ENCODE results near the gene JAZF1. TPM values are rescaled to one million over a fixed set of nuclear protein-coding genes. Genes with fewer than 3 reads are reported as not detected.

JAZF1 gene
- total and polyA plus RNA-seq, 4 donors, result 5.2 to 16.5 (median 10.7) TPM

DNA sequence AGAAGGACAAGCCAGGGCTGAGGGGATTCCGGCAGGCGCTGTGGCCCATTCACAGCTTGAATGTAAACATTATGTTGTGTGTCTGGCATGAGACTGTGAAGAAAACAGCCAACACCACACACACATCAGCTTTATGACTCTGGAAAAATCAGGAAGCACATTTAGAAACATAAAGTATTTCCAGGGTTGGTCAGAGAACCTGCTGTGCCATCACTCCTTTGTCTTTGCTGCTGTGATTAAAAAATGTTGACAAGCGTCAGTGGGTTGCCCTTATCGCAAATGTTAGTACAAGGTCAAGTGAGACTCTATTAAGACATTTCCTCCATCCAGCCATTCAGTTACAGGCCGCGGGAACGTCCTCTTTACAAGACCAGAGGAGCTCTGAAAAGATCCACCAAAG is 345.2 kb downstream of the JAZF1 start:
- TF ChIP-seq, protein P1, sequence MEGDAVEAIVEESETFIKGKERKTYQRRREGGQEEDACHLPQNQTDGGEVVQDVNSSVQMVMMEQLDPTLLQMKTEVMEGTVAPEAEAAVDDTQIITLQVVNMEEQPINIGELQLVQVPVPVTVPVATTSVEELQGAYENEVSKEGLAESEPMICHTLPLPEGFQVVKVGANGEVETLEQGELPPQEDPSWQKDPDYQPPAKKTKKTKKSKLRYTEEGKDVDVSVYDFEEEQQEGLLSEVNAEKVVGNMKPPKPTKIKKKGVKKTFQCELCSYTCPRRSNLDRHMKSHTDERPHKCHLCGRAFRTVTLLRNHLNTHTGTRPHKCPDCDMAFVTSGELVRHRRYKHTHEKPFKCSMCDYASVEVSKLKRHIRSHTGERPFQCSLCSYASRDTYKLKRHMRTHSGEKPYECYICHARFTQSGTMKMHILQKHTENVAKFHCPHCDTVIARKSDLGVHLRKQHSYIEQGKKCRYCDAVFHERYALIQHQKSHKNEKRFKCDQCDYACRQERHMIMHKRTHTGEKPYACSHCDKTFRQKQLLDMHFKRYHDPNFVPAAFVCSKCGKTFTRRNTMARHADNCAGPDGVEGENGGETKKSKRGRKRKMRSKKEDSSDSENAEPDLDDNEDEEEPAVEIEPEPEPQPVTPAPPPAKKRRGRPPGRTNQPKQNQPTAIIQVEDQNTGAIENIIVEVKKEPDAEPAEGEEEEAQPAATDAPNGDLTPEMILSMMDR (IDR thresholded peaks at IDR 0.05; ENCODE audit: control extremely low read depth, extremely low read depth), result no peak
- Histone ChIP-seq H3K9ac (ENCODE audit: insufficient read depth in 1 of 2, low read length in 2 of 2) (no peak overlapping the region), H3K27me3 (ENCODE audit: control insufficient read depth in 3 of 3, insufficient read depth in 3 of 3, low read length in 2 of 3) (no peaks in the 10 kb centered on the region), H3K36me3 (ENCODE audit: control insufficient read depth in 4 of 4, insufficient read depth in 4 of 4, low read length in 4 of 4) (peaks cover 0 to 11% (median 4%) of the 10 kb centered on the region in 4 donors), H3K9me3 (ENCODE audit: control insufficient read depth in 4 of 4, insufficient read depth in 3 of 4, low read length in 3 of 4) (no peaks in the 10 kb centered on the region), H3K27ac (ENCODE audit: low read depth in 1 of 2, low read length in 1 of 2) (peak overlapping the region in 1 of 2 donors; percentile 83), H3K4me3 (no peak overlapping the region), H3K4me1 (ENCODE audit: control insufficient read depth in 5 of 5, insufficient read depth in 5 of 5, low read length in 5 of 5) (peaks cover 0 to 15% (median 1%) of the 10 kb centered on the region in 5 donors)
- WGBS, 2 donors, result 56 to 69% methylated on average over 7 of the region's 7 CpGs
- DNase-seq (peak; percentile 47 to 72 (median 66)), ATAC-seq (ENCODE audit: insufficient read depth, low FRiP score) (no peak)

DNA sequence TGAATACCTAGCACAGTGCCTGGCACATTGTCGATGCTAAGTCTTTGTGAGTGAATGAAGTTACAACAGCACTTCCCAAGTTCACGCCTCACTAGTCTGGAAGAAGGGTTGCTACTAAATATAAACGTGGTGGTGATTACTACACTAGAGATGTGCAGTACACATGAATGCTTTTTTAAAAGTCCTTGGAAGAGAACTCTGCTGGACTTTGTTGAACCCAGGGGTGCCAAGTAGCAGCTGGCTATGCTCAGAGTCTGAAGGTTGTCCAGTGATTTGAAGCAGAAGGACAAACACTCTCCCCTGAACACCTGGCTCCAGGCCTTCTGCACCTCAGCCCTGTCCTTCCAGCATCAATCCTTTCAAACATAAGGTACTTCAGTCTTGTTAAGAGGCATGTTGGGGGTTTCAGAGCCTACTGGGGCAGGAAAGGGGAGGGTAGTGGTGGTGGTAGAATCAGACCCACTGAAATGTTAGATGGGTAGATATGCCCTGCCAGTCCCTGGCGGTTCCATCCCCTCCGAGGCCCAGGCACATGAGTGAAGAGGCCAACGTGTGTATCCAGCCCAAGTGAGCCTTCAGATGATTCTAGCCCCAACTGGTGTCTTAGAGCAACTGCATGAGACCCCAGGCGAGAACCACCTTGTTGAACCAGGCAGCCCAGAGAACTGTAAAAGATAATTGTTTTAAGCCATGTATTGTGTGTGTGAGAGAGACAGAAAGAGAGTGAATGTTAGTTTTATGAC is 346.2 kb downstream of the JAZF1 start:
- DNase-seq (no peak), ATAC-seq (ENCODE audit: insufficient read depth, low FRiP score) (no peak)

DNA sequence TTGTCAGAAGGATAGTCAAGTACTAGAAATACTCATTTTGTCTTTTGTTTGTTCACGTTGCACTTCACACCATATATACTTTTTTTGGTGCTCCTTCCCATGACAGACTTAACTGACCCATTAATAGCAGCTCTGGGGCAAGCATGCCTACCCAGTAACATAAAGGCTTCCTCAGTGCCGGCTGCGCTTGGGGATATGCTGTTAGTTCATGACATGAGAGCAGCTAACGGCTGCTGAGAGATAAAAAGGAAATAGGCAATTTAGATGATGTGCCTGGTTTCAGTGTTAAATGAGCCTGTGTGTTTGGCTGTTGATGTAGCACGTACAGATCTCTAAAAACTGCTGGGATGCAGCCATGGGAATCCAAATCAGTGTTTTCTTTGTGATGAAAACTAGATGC is 354.2 kb downstream of the JAZF1 start:
- WGBS, 2 donors, result 87 to 88% methylated on average over 5 of the region's 5 CpGs
- TF ChIP-seq, protein P1 (IDR thresholded peaks at IDR 0.05; ENCODE audit: control extremely low read depth, extremely low read depth), result no peak
- H3K4me3 ChIP-seq, result no peak overlapping the region

More for the DNA sequence above, 346.2 kb downstream of the JAZF1 start:
- no peak overlapping the region for H3K9ac ChIP-seq (ENCODE audit: insufficient read depth in 1 of 2, low read length in 2 of 2)
- H3K9me3 ChIP-seq (ENCODE audit: control insufficient read depth in 4 of 4, insufficient read depth in 3 of 4, low read length in 3 of 4), result no peaks in the 10 kb centered on the region
- H3K27ac ChIP-seq (ENCODE audit: low read depth in 1 of 2, low read length in 1 of 2), result peak overlapping the region in 1 of 2 donors; percentile 83
- H3K36me3 ChIP-seq (ENCODE audit: control insufficient read depth in 4 of 4, insufficient read depth in 4 of 4, low read length in 4 of 4), result peaks cover 0 to 11% (median 4%) of the 10 kb centered on the region in 4 donors
- peaks cover 0 to 15% (median 1%) of the 10 kb centered on the region in 5 donors for H3K4me1 ChIP-seq (ENCODE audit: control insufficient read depth in 5 of 5, insufficient read depth in 5 of 5, low read length in 5 of 5)
- no peak overlapping the region for H3K4me3 ChIP-seq
- H3K27me3 ChIP-seq (ENCODE audit: control insufficient read depth in 3 of 3, insufficient read depth in 3 of 3, low read length in 2 of 3), result no peaks in the 10 kb centered on the region
- TF ChIP-seq, protein P1 (IDR thresholded peaks at IDR 0.05; ENCODE audit: control extremely low read depth, extremely low read depth), result no peak
- WGBS, 2 donors, result 88 to 92% methylated on average over 7 of the region's 7 CpGs

More for the DNA sequence above, 354.2 kb downstream of the JAZF1 start:
- ATAC-seq (ENCODE audit: insufficient read depth, low FRiP score) (no peak), DNase-seq (peak in 2 of 3 donors; percentile 28 to 32)
- Histone ChIP-seq H3K36me3 (ENCODE audit: control insufficient read depth in 4 of 4, insufficient read depth in 4 of 4, low read length in 4 of 4) (peaks cover 3 to 11% (median 6%) of the 10 kb centered on the region in 4 donors), H3K27me3 (ENCODE audit: control insufficient read depth in 3 of 3, insufficient read depth in 3 of 3, low read length in 2 of 3) (no peaks in the 10 kb centered on the region), H3K27ac (ENCODE audit: low read depth in 1 of 2, low read length in 1 of 2) (no peak overlapping the region), H3K9me3 (ENCODE audit: control insufficient read depth in 4 of 4, insufficient read depth in 3 of 4, low read length in 3 of 4) (no peaks in the 10 kb centered on the region), H3K4me1 (ENCODE audit: control insufficient read depth in 5 of 5, insufficient read depth in 5 of 5, low read length in 5 of 5) (peaks cover 0 to 3% (median 0%) of the 10 kb centered on the region in 5 donors), H3K9ac (ENCODE audit: insufficient read depth in 1 of 2, low read length in 2 of 2) (no peak overlapping the region)

Data from lung (tissue), 12 donors.